ENCODE measurements around the gene ATCAY.

- no peak for TF ChIP-seq REST (IDR thresholded peaks at IDR 0.05; ENCODE audit: insufficient replicate concordance, low read depth)
- no peak for TF ChIP-seq SPI1 (IDR thresholded peaks at IDR 0.05; ENCODE audit: borderline replicate concordance, low read depth)
- TF ChIP-seq CTCF (IDR thresholded peaks at IDR 0.05; ENCODE audit: insufficient read depth, low read length), result no peak
- TF ChIP-seq GABPA (IDR thresholded peaks at IDR 0.05; ENCODE audit: low read depth), result no peak
These were observed 27.3 kb downstream of the ATCAY start for GRCh38 chr19:3907626-3908265.

Measured in HL-60 (cell line).